Measurements from ENCODE around the gene PPARGC1A. TPM values are rescaled to one million over a fixed set of nuclear protein-coding genes. Genes with fewer than 3 reads are reported as not detected.

Gene PPARGC1A
- total and polyA plus RNA-seq, 2 of the 13 experiments (the other 11 are each of a cell fraction or from before 2014, with no cell fraction given) = 20.7 to 37.3 TPM

DNA sequence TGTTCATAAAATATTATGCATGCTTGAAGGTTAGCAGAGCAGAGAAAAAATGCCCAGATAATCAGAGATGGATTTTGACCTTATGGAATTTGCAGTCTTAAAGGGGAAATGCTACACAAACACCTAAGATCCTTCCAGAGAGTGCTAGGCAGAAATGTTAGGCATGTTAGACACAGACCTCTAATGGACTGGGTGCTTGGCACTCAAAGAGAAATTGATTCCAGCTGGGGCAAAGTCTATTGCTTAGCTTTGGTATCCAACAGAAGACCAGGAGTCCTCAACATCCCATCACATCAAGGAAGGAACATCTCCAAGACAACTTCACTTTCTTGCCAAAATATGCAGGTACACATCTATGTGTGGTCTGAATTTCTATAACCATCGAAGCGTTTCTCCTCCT lies 32.2 kb upstream of the PPARGC1A start:
- no peak for TF ChIP-seq HOXA3 (CRISPR knock-in tag; IDR thresholded peaks at IDR 0.05)
- no peak for TF ChIP-seq NCOA1 (CRISPR knock-in tag; IDR thresholded peaks at IDR 0.05)
- no peak for TF ChIP-seq IRF2 (CRISPR knock-in tag; IDR thresholded peaks at IDR 0.05)
- TF ChIP-seq ZSCAN12 (CRISPR knock-in tag; IDR thresholded peaks at IDR 0.05) = no peak
- TF ChIP-seq, protein P1, sequence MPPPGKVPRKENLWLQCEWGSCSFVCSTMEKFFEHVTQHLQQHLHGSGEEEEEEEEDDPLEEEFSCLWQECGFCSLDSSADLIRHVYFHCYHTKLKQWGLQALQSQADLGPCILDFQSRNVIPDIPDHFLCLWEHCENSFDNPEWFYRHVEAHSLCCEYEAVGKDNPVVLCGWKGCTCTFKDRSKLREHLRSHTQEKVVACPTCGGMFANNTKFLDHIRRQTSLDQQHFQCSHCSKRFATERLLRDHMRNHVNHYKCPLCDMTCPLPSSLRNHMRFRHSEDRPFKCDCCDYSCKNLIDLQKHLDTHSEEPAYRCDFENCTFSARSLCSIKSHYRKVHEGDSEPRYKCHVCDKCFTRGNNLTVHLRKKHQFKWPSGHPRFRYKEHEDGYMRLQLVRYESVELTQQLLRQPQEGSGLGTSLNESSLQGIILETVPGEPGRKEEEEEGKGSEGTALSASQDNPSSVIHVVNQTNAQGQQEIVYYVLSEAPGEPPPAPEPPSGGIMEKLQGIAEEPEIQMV (CRISPR knock-in tag; IDR thresholded peaks at IDR 0.05; ENCODE audit: low read depth) = no peak
- TF ChIP-seq PAF1 (CRISPR knock-in tag; IDR thresholded peaks at IDR 0.05) = no peak
- H3K4me3 ChIP-seq (replicated peaks in 1 of 3; ENCODE audit: insufficient read depth in 1 of 3, low read depth in 2 of 3, low read length in 3 of 3) = no peak overlapping the region
- ATAC-seq (no peak), DNase-seq (ENCODE audit: low spot score) (no peak), FAIRE-seq (no peak)
- H3K27ac ChIP-seq (ENCODE audit: extremely low read length, insufficient read depth, low read length) = no peak overlapping the region
- H3K9ac ChIP-seq (ENCODE audit: insufficient read depth, low read depth, low read length) = no peak overlapping the region
- H3K4me1 ChIP-seq (ENCODE audit: insufficient read depth, low read length) = peaks cover 26% of the 10 kb centered on the region
- no peak overlapping the region for H3K4me2 ChIP-seq (ENCODE audit: low read depth, low read length)
- H3K9me3 ChIP-seq (ENCODE audit: low read length) = no peaks in the 10 kb centered on the region
- in situ Hi-C loops (cut with HindIII; ENCODE audit: extremely low pct_ligation_motif_present, low pct_unique_long_range_greater_than_20kb) (no loop called here), intact Hi-C loops (cut with micrococcal nuclease; ENCODE audit: unreplicated experiment) (loop anchor here (2.0 kb wide), 1 partner anchor 147 kb away; no protein-coding TSS in a partner anchor)
- H3K27me3 ChIP-seq (ENCODE audit: control insufficient read depth in 1 of 2, insufficient read depth in 2 of 2, low read length in 2 of 2) = peaks cover 0 to 10% of the 10 kb centered on the region in 2 experiments; a peak in 3 of 5 replicates
- no peaks in the 10 kb centered on the region for H3K79me2 ChIP-seq (ENCODE audit: insufficient read depth, low read length)
- H4K20me1 ChIP-seq (ENCODE audit: insufficient read depth, low read length) = no peaks in the 10 kb centered on the region
- BruUV-seq (replicated peaks) = no TSS peak
- ChIA-PET CTCF (ENCODE audit: low intra/inter-chr PET ratio, low total read pairs) (no interaction called here), POLR2A (no interaction called here)
- H3K36me3 ChIP-seq (replicated peaks in 1 of 2; ENCODE audit: control insufficient read depth in 1 of 2, insufficient read depth in 2 of 2, low read length in 2 of 2) = no peaks in the 10 kb centered on the region
- WGBS (ENCODE audit: low lambda C conversion rate) = 97% methylated on average over 2 of the region's 2 CpGs
- H2AFZ ChIP-seq (ENCODE audit: low read length) = no peak overlapping the region

DNA sequence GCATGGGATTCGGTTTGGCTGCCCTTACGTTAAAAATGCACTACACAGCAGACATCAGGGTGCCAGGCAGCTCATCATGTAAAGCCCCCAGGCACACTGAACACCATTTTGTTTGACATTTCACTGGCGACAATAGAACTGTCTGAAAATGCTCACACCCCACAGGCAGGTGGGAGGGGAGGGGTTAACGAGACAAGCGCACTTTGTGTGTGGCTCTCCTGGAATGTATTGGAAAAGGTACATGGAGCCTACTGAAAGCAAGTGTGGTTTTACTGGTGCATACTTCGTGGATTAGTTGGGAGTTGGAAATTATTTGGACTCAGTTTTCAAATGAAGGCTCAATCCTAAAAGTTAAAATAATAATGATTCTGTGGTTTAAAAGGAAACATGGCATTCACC lies 31.6 kb upstream of the PPARGC1A start:
- peaks cover 0 to 7% of the 10 kb centered on the region in 2 experiments; a peak in 2 of 5 replicates for H3K27me3 ChIP-seq (ENCODE audit: control insufficient read depth in 1 of 2, insufficient read depth in 2 of 2, low read length in 2 of 2)
- H3K9ac ChIP-seq (ENCODE audit: insufficient read depth, low read depth, low read length) = no peak overlapping the region
- no peak overlapping the region for H3K4me3 ChIP-seq (replicated peaks in 1 of 3; ENCODE audit: insufficient read depth in 1 of 3, low read depth in 2 of 3, low read length in 3 of 3)
- WGBS (ENCODE audit: low lambda C conversion rate) = 69% methylated on average over 6 of the region's 6 CpGs
- BruUV-seq (replicated peaks) = no TSS peak
- TF ChIP-seq, protein P2, sequence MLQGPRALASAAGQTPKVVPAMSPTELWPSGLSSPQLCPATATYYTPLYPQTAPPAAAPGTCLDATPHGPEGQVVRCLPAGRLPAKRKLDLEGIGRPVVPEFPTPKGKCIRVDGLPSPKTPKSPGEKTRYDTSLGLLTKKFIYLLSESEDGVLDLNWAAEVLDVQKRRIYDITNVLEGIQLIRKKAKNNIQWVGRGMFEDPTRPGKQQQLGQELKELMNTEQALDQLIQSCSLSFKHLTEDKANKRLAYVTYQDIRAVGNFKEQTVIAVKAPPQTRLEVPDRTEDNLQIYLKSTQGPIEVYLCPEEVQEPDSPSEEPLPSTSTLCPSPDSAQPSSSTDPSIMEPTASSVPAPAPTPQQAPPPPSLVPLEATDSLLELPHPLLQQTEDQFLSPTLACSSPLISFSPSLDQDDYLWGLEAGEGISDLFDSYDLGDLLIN (CRISPR knock-in tag; IDR thresholded peaks at IDR 0.05; ENCODE audit: borderline replicate concordance) = no peak
- TF ChIP-seq ZNF652 (CRISPR knock-in tag; IDR thresholded peaks at IDR 0.05; ENCODE audit: borderline replicate concordance, low read depth) = peak; percentile 72
- DNase-seq (ENCODE audit: low spot score) (no peak), FAIRE-seq (no peak), ATAC-seq (no peak)
- H3K9me3 ChIP-seq (ENCODE audit: low read length) = no peaks in the 10 kb centered on the region
- ChIA-PET POLR2A (no interaction called here), CTCF (ENCODE audit: low intra/inter-chr PET ratio, low total read pairs) (no interaction called here)
- peaks cover 26% of the 10 kb centered on the region for H3K4me1 ChIP-seq (ENCODE audit: insufficient read depth, low read length)
- no peak overlapping the region for H2AFZ ChIP-seq (ENCODE audit: low read length)
- no peaks in the 10 kb centered on the region for H3K79me2 ChIP-seq (ENCODE audit: insufficient read depth, low read length)
- H3K4me2 ChIP-seq (ENCODE audit: low read depth, low read length) = peak overlapping the region; percentile 8; the same call in 1 of the 2 replicates
- in situ Hi-C loops (cut with HindIII; ENCODE audit: extremely low pct_ligation_motif_present, low pct_unique_long_range_greater_than_20kb) (no loop called here), intact Hi-C loops (cut with micrococcal nuclease; ENCODE audit: unreplicated experiment) (no loop called here)
- H3K27ac ChIP-seq (ENCODE audit: extremely low read length, insufficient read depth, low read length) = no peak overlapping the region
- H3K36me3 ChIP-seq (replicated peaks in 1 of 2; ENCODE audit: control insufficient read depth in 1 of 2, insufficient read depth in 2 of 2, low read length in 2 of 2) = no peaks in the 10 kb centered on the region
- no peaks in the 10 kb centered on the region for H4K20me1 ChIP-seq (ENCODE audit: insufficient read depth, low read length)

Measured in HepG2 (cell line).